H7 (cell line): Measurements from ENCODE around the gene TBXAS1. TPM values are rescaled to one million over a fixed set of nuclear protein-coding genes. Genes with fewer than 3 reads are reported as not detected.

ENCODE experiments used
- DNase-seq: peaks from one replicate; pipeline ENCODE4 v3.0.0; 2012
- H3K27me3 ChIP-seq: 2 replicates; pipeline ENCODE4 v1.6.0; 2011; ENCODE audit warnings: mild to moderate bottlenecking, low read length; ENCODE audit not compliant: control insufficient read depth, insufficient read depth
- H3K36me3 ChIP-seq: replicated peaks from 2 replicates; pipeline ENCODE4 v1.5.1; 2011; ENCODE audit warnings: low read length; ENCODE audit not compliant: control insufficient read depth, insufficient read depth
- H3K4me3 ChIP-seq: 2 replicates; pipeline ENCODE4 v1.5.1; 2011; ENCODE audit warnings: low read depth, mild to moderate bottlenecking, control low read depth, low read length, moderate library complexity; ENCODE audit not compliant: insufficient read depth
- total RNA-seq: library from RNA; depleted of rRNA; stranded (reverse); fragments of >200 nt; shearing (Covaris generic); gene quantifications from 2 replicates; pipeline ENCODE4 v1.2.3, GENCODE V29; 2014; rRNA removed

The TBXAS1 gene
- total RNA-seq = 0.55 and 0.76 TPM in 2 replicates

DNA sequence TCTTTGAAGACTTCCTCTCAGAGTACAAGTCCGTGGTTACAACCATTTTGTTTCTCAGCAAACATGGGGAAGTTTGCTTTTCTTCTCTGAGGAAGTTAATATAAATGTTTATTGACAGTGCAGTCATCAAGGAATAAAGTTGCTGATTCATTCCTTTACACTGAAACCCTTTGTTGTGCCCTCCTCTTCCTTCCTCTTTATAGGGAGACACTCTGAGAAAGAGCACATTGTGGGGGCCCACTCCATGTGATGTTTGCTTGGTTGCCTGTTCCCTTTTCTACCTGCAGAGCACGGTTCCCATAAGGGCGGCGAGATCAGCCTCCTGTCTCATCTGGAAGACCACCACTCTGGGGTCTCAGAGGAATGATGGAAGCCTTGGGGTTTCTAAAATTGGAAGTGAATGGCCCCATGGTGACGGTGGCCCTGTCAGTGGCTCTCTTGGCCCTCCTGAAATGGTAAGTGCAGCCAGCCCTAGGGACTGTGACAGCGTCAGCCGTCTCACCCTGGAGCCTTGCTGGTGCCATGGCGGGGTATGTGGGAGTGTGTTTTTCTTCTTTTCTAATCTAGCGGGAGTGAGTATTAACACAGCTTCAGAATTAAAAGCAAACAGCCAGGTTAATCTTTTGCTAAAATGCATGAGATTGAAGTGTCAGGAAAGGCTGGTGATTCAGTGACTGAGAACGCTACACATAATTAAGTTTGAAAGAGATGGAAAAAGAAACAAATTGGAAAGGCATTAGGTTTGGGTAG, at the start of gene TBXAS1:
TSS of gene TBXAS1 (plus strand) at position 240 of the 750 bp plus-strand sequence. CDS start at position 367, 127 bp downstream.
- Histone ChIP-seq H3K36me3 (no peaks in the 10 kb centered on the region), H3K27me3 (no peaks in the 10 kb centered on the region), H3K4me3 (no peak within 1 kb of the TSS)
- no peak for DNase-seq

DNA sequence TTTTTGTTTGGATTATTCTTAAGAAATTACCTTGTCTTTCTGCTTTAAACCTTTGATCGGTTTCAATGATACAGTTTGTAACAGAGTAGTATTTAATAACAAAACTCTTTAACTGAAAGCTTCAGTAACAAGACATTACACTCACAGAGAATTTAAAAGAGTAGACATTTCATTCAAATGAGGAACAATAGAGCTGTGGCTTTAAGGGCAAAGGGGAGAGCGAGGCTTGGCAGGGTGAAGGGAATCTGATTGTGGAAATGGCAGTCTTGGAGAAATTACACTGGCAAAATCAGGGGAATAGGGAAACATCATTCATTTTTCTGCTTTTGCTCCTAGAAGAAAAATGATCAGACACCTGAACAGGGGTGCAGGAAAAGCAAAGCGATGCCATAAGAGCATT, 46.1 kb upstream of the TBXAS1 start:
- Histone ChIP-seq H3K27me3 (peaks cover 18% of the 10 kb centered on the region), H3K36me3 (no peaks in the 10 kb centered on the region), H3K4me3 (no peak overlapping the region)
- DNase-seq = no peak

DNA sequence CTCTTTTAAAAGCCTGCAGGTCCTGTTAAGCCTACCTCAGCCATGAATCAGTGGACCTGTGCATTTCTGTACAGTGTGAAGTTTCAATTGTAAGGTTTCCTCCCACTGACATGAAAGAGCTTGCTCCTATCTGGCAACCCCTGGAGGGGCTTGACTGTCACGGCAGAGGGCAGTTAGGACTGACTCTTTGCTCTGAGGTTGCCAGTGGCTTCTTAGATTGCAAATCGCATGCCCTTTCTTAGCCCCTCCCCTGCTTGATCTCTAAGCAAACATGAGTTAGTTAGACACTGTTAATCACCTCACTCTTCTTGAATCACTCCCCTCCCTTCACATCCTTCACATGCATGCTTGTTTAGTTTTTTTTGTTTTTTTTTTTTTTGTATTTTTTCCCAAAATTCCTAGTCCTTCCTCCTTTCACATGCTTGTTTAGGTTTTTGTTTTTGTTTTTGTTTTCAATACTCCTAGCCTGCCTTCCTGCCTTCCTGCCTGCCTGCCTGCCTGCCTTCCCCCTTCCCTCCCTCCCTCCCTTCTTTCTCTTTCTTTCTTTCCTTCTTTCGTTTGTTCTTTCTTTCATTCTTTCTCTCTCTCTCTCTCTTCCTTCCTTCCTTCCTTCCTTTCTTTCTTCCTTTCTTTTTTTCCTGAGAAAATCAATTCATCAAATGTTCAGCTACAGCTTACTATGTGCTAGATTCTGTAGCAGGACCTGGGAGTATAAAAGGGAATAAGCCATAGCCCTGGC, 45.2 kb upstream of the TBXAS1 start:
- DNase-seq = peak; percentile 58
- Histone ChIP-seq H3K36me3 (no peaks in the 10 kb centered on the region), H3K4me3 (no peak overlapping the region), H3K27me3 (peaks cover 11% of the 10 kb centered on the region)

DNA sequence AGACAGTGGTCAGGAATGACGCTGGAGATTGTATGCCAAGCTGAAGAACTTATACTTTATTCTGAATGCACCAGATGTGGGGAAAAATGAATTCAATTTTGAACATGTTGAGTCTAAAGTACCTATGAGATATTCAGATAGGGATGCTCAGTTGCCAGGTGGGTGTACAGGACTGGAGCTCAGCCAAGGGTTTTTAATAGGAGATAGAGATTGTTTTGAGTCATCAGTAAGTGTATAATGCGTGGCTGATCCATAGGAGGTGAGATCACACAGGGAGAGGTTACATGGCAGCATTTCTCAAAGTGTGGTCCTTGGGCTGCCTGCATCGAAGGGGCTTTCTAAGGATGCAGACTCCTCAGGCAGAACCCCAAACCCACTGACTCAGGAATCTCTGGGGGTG, 44.4 kb upstream of the TBXAS1 start:
- DNase-seq = no peak
- Histone ChIP-seq H3K4me3 (no peak overlapping the region), H3K27me3 (peaks cover 3% of the 10 kb centered on the region), H3K36me3 (no peaks in the 10 kb centered on the region)

DNA sequence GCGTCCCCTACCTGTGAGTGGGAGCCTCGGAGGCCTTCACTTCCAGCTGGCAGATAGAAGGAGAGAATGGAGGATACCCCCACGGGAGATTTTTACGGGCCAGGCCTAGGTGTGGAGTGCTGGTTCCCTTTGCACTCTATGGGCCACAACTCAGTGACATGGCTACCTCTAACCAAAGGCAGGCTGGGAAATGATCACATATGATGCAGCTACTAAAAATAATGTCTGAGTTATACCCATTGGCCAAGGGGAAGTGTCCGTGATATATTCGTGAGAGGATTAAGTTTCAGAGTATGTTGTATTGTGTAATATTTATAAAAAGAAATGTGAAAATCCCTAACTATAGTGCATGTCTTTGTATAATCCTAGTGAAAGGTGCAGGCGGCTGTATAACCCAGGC, 37.7 kb upstream of the TBXAS1 start:
- no peaks in the 10 kb centered on the region for H3K27me3 ChIP-seq
- no peak overlapping the region for H3K4me3 ChIP-seq
- no peak for DNase-seq

DNA sequence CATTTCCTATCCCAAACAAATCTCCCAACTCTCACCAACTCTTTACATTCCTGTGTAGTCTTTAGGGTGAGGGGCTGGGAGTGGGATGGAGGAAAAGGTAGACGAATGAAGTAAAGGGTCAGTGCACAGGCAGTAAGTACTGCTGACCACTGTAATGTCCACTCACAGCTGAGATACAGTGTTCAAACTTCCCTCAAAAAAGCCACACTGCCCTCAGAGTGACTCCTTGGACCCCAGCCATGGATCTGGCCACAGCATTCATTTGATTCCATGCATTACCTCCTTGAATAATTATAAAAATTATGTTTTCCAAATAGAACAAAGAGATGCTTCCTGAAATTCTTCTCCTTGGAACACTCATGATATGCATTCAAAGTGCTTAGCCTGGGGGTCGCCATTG, 31.5 kb upstream of the TBXAS1 start:
- no peak for DNase-seq
- Histone ChIP-seq H3K36me3 (no peaks in the 10 kb centered on the region), H3K4me3 (no peak overlapping the region), H3K27me3 (no peaks in the 10 kb centered on the region)

More for the DNA sequence above, 37.7 kb upstream of the TBXAS1 start:
- H3K36me3 ChIP-seq = no peaks in the 10 kb centered on the region

DNA sequence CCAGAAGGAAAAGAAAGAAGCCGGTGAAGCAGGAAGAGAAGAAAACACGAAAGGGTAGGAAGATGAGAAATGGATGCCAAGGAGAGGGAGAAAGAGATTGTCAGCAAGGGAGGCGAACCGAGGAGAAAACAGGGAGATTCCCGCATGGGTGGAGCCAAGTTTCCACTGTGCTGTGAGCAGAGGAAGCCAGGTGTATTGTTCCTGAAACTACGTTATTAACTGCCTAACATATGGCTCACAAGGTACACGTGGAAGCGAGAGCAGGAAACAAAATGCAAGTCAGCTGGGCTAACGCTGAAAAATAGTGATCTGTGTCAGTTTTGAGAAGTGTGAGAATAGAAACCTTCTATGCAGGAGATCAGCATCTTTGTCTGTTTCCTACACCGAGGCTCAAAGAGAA, 30.8 kb upstream of the TBXAS1 start:
- no peaks in the 10 kb centered on the region for H3K27me3 ChIP-seq
- H3K4me3 ChIP-seq = no peak overlapping the region
- DNase-seq = no peak
- H3K36me3 ChIP-seq = no peaks in the 10 kb centered on the region

DNA sequence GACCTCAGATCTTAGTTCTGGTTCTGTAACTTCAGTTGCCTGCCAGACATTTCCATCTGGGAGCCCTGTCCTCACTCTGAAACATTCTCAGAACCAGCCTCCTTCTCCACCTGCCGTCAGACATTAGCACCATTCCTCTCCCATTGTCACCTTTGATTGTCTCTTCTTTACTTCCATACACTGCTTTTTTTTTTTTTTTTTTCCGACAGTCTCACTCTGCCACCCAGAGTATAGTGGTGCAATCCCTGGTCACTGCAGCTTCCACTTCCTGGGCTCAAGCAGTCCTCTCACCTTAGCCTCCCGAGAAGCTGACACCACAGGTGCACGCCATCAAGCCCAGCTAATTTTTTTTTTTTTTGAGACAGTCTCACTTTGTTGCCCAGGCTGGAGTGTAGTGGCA, 30.2 kb upstream of the TBXAS1 start:
- no peak for DNase-seq
- no peaks in the 10 kb centered on the region for H3K36me3 ChIP-seq
- no peaks in the 10 kb centered on the region for H3K27me3 ChIP-seq
- H3K4me3 ChIP-seq = no peak overlapping the region

DNA sequence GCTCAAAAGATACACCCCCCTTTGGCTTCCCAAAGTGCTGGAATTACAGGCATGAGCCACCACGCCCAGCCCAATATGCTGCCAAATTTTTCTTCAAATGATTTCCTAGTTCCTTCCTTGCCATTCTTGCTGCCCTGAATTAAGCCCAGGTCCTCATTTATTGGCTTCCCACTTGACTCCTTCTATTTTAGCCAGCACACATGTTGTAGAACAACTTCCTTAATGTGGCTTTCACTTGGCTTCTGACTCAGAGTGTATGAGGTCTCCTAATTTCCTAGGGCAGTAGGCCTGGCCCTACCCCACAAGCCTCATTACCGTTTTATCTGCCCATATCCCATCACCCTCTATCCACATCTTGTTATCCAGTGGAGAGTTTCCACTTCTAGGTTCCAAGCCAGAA, 29.5 kb upstream of the TBXAS1 start:
- DNase-seq = no peak
- H3K36me3 ChIP-seq = no peaks in the 10 kb centered on the region
- H3K27me3 ChIP-seq = no peaks in the 10 kb centered on the region
- H3K4me3 ChIP-seq = no peak overlapping the region

DNA sequence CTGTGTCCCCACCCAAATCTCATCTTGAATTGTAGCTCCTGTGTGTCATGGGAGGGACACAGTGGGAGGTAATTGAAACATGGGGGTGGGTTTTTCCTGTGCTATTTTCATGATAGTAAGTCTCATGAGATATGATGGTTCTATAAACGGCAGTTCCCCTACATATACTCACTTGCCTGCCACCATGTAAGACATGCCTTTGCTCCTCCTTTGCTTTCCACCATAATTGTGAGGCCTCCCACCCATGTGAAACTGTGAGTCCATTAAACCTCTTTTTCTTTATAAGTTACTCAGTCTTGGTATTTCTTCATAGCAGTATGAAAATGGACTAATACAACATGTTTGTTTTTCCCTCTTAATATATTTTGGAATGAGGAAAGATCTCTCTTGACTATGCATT, 24.5 kb upstream of the TBXAS1 start:
- Histone ChIP-seq H3K4me3 (no peak overlapping the region), H3K36me3 (no peaks in the 10 kb centered on the region), H3K27me3 (no peaks in the 10 kb centered on the region)
- DNase-seq = no peak

DNA sequence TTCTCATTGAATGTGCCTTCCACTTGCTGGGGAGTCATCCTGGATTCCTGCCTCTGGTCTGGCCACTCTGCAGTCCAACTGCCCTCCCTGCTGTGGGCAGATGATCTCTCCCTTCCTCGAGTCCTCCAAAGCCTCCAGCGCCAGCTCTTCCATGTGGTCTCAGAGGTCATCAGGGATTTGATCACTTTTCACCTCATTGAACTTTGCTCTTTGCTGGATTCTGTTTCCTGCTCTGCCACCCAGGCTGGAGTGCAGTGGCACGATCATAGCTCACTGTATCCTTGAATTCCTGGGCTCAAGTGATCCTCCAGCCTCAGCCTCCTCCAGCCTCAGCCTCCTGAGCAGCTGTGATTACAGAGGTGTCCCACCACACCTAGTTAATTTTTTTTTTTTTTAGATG, 22.1 kb upstream of the TBXAS1 start:
- no peaks in the 10 kb centered on the region for H3K27me3 ChIP-seq
- no peak overlapping the region for H3K4me3 ChIP-seq
- H3K36me3 ChIP-seq = no peaks in the 10 kb centered on the region
- DNase-seq = no peak

DNA sequence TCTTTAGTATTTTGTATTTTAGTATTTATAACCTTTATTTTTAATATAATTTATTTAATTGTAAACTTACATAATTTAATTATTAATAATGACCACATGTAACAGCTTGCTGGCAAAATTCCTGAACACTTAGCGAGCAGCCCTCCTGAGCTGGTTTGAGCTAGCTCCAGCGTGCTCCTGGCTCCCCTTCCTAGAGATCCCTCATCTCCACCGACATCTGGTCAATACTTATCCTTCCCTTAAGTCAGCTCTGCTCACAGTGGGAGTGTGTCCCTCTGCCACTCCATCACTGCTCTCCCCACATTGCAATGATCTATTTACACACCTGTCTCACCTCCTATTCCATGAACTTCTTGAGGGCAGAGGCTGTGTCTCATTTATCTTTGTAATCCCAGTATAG, 20.6 kb upstream of the TBXAS1 start:
- H3K4me3 ChIP-seq = no peak overlapping the region
- H3K36me3 ChIP-seq = no peaks in the 10 kb centered on the region
- DNase-seq = no peak
- no peaks in the 10 kb centered on the region for H3K27me3 ChIP-seq

DNA sequence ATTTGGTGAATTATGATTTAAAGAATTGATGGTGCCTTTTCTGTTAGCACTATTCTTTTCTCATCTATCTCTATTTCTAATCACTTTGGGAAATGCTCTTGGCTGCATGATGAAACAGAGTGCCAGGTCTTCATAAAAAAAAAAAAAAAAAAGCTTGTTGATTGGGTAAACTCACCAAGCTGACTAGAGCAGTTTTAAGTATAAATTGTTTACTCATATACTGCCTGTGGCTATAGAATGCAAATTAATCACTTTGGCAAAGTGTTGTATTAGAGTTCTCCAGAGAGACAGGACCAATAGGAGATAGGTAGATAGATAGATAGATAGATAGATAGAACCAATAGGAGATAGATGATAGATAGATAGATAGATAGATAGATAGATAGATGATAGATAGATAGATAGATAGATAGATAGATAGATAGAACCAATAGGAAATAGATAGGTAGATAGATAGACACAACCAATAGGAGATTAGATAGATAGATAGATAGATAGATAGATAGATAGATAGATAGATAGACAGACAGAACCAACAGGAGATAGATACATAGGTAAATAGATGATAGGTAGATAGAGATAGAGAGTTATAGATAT, 20.1 kb upstream of the TBXAS1 start:
- H3K36me3 ChIP-seq = no peaks in the 10 kb centered on the region
- no peak for DNase-seq
- no peaks in the 10 kb centered on the region for H3K27me3 ChIP-seq
- H3K4me3 ChIP-seq = no peak overlapping the region

DNA sequence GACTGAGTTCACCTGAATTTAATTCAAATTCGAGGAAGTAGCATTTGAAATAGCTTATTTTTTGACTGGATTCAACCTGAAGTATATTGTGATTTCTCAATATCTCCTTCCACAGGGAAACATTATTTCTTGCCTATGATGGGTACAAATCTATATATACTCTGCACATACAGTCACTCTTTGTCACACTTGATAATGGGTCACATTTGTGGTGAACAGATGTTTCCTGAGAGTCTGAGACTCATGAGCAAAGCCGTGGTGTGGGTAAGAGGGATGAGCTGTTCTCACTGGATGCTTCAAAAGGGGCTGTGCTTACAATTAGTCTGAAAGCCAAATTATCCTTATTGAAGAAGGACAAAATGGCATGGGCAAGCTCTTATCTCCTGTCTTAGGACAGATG, 18.0 kb upstream of the TBXAS1 start:
- H3K4me3 ChIP-seq = no peak overlapping the region
- H3K36me3 ChIP-seq = no peaks in the 10 kb centered on the region
- DNase-seq = no peak
- H3K27me3 ChIP-seq = no peaks in the 10 kb centered on the region

DNA sequence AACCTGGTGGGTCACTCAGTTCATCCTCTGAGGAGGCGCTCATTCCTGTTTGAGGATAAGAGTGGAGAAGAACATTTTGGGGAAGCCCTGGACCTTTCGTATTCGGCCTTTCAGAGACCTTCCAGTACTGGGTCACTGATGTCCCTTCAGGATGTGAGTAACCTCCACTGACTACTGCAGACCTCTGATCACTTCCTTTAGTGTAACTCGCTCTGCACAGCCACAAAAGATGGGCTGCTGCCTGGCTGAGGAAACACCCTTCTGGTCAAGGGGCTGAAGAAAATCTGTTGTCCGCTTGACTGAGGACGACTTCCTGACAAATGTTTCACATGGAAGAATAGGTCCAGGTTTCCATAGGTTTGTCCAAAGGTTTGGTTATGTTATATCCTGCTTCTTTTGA, 15.9 kb upstream of the TBXAS1 start:
- no peaks in the 10 kb centered on the region for H3K27me3 ChIP-seq
- H3K36me3 ChIP-seq = no peaks in the 10 kb centered on the region
- no peak overlapping the region for H3K4me3 ChIP-seq
- no peak for DNase-seq
